T-cell (primary cell): ENCODE results near the gene CDRT15. TPM values are rescaled to one million over a fixed set of nuclear protein-coding genes. Genes with fewer than 3 reads are reported as not detected.

ENCODE experiments used
- ATAC-seq, 4 experiments: fragments of 200-7000 bp in 3 of 4; fragments of 150-1000 bp in 1 of 4; cut with Tn5 transposase; replicated peaks in 1 of 4; 1 replicate in 3 of 4; 2 replicates in 1 of 4; pipeline ENCODE4 v1.10.0; 2021; ENCODE audit warnings: moderate library complexity in 3 of 4, mild to moderate bottlenecking in 2 of 4, moderate number of reproducible peaks in 1 of 4
- CTCF ChIA-PET, 2 donors: fragments of 300-600 bp; sonication (Branson Sonifier 250); formaldehyde crosslinking; loops; one replicate each; lab custom pipeline; 2022; ENCODE audit warnings: antibody characterized with exemption in 2 of 2; lab: Charles Lee
- POLR2A ChIA-PET, 2 donors: fragments of 300-600 bp; sonication (Branson Sonifier 250); formaldehyde crosslinking; loops; one replicate each; lab custom pipeline; 2022; ENCODE audit warnings: antibody characterized with exemption in 2 of 2; lab: Charles Lee
- DNase-seq, 35 experiments: peaks; one replicate each; pipeline versions ENCODE4 v3.0.0 to v3.0.0-alpha.2; 2013 to 2023
- H3K27ac ChIP-seq: one replicate; pipeline ENCODE4 v1.5.1; 2013; ENCODE audit warnings: low read length
- H3K27me3 ChIP-seq, 2 experiments: replicated peaks in 1 of 2; 1 replicate in 1 of 2; 2 replicates in 1 of 2; pipeline versions ENCODE4 v1.6.1 to v1.7.0; 2013; ENCODE audit warnings: low read length in 1 of 2, mixed read lengths in 1 of 2; ENCODE audit not compliant: control insufficient read depth in 2 of 2, insufficient read depth in 2 of 2; ENCODE audit errors: extremely low read depth in 1 of 2
- H3K36me3 ChIP-seq, 2 donors: 1 replicate in 1 of 2; 2 replicates in 1 of 2; pipeline versions ENCODE4 v1.6.1 to v1.7.0; 2013; ENCODE audit warnings: low read length in 1 of 2; ENCODE audit not compliant: control insufficient read depth in 2 of 2, insufficient read depth in 1 of 2; ENCODE audit errors: extremely low read depth in 1 of 2
- H3K4me1 ChIP-seq, 2 experiments: 1 replicate in 1 of 2; 2 replicates in 1 of 2; pipeline versions ENCODE4 v1.6.1 to v1.7.0; 2013; ENCODE audit warnings: low read length in 2 of 2, mixed read lengths in 1 of 2; ENCODE audit not compliant: insufficient read depth in 2 of 2, control insufficient read depth in 1 of 2; ENCODE audit errors: extremely low read depth in 1 of 2
- H3K4me3 ChIP-seq, 2 donors: 1 replicate in 1 of 2; 2 replicates in 1 of 2; pipeline versions ENCODE4 v1.5.1 to v1.7.0; 2013; ENCODE audit warnings: mild to moderate bottlenecking in 2 of 2, low read length in 1 of 2, moderate library complexity in 1 of 2; ENCODE audit not compliant: control insufficient read depth in 1 of 2; ENCODE audit errors: extremely low read depth in 1 of 2
- H3K9me3 ChIP-seq: 2 replicates; pipeline ENCODE4 v1.7.0; 2013
- H3K27ac Mint-ChIP-seq, 2 donors: one replicate each; pipeline ENCODE4 v1.8.0; 2020 to 2021; ENCODE audit warnings: mild to moderate bottlenecking in 2 of 2, mixed read lengths in 2 of 2
- H3K27me3 Mint-ChIP-seq, 2 donors: one replicate each; pipeline ENCODE4 v1.8.0; 2021 to 2022; ENCODE audit warnings: mixed read lengths in 2 of 2
- H3K36me3 Mint-ChIP-seq: one replicate; pipeline ENCODE4 v1.8.0; 2021; ENCODE audit warnings: mixed read lengths
- H3K4me1 Mint-ChIP-seq, 3 donors: one replicate each; pipeline ENCODE4 v1.8.0; 2020 to 2022; ENCODE audit warnings: mixed read lengths in 3 of 3, mild to moderate bottlenecking in 1 of 3
- H3K4me3 Mint-ChIP-seq, 3 donors: one replicate each; pipeline ENCODE4 v1.8.0; 2020 to 2022; ENCODE audit warnings: mild to moderate bottlenecking in 3 of 3, mixed read lengths in 3 of 3, moderate library complexity in 3 of 3
- H3K9me3 Mint-ChIP-seq, 3 donors: one replicate each; pipeline ENCODE4 v1.8.0; 2020 to 2022; ENCODE audit warnings: mixed read lengths in 3 of 3
- WGBS: methylation state at CpG from one replicate; pipeline ENCODE4 v1.1.5; 2013; ENCODE audit warnings: missing lambda C conversion rate; ENCODE audit not compliant: insufficient coverage; 5-methylcytosine and 5-hydroxymethylcytosine counted together
- total RNA-seq, 35 experiments: library from RNA in 6 of 35; stranded (reverse) in 6 of 35; fragments of 120-200 nt in 1 of 35; gene quantifications; one replicate each; pipeline versions ENCODE4 v1.2.1 to v1.2.4 and lab custom pipeline; 2013 to 2026

The CDRT15 gene
- total RNA-seq, 5 donors from 2014 or later (not counting 1 experiment from before 2014, with no cell fraction given): not detected

- POLR2A ChIA-PET: interaction anchor here in 1 of 2 donors (0.7 to 0.8 kb wide), 2 partner anchors 97 to 113 kb away, joined by 3 read pairs; no protein-coding TSS in a partner anchor
- peak in 1 of 4 experiments; percentile 1 for ATAC-seq
- no peaks in the 10 kb centered on the region for H3K9me3 ChIP-seq
These were observed 34.7 kb downstream of the CDRT15 start for GRCh38 chr17:14201988-14202380.

GRCh38 chr17:14201021-14201987, 35.4 kb downstream of the CDRT15 start:
- H3K9me3 Mint-ChIP-seq: no peaks in the 10 kb centered on the region
- peak overlapping the region; percentile 50 to 66 (median 58) for H3K4me3 Mint-ChIP-seq
- H3K27me3 Mint-ChIP-seq: no peaks in the 10 kb centered on the region
- Histone ChIP-seq H3K36me3 (no peaks in the 10 kb centered on the region), H3K4me3 (peak overlapping the region; percentile 10 to 35), H3K27me3 (no peaks in the 10 kb centered on the region), H3K4me1 (peaks cover 79 to 94% of the 10 kb centered on the region in 2 experiments), H3K9me3 (no peaks in the 10 kb centered on the region), H3K27ac (peak overlapping the region; percentile 87)
- ATAC-seq (peak; percentile 69 to 84 (median 72)), DNase-seq (peak; percentile 43 to 87 (median 71))
- ChIA-PET CTCF (interaction anchor here in 1 of 2 donors (0.8 to 1.0 kb wide), 2 partner anchors 100 to 123 kb away, joined by 3 to 10 read pairs; partner anchors contain the start of gene HS3ST3B1), POLR2A (interaction anchor here in 1 of 2 donors (0.6 to 0.8 kb wide), 3 partner anchors 98 to 112 kb away, joined by 3 to 5 read pairs (median 3); partner anchors contain the start of gene HS3ST3B1)
- H3K4me1 Mint-ChIP-seq: peaks cover 98 to 100% (median 99%) of the 10 kb centered on the region in 3 donors
- H3K36me3 Mint-ChIP-seq: peaks cover 2% of the 10 kb centered on the region
- H3K27ac Mint-ChIP-seq: peak overlapping the region; percentile 97
- WGBS: 7% methylated on average over 5 of the region's 10 CpGs

More at GRCh38 chr17:14201988-14202380, 34.7 kb downstream of the CDRT15 start:
- CTCF ChIA-PET: interaction anchor here in 1 of 2 donors (0.8 to 1.0 kb wide), 2 partner anchors 99 to 124 kb away, joined by 3 to 10 read pairs; partner anchors contain the start of gene HS3ST3B1
- H3K36me3 Mint-ChIP-seq: peaks cover 2% of the 10 kb centered on the region
- H3K27ac Mint-ChIP-seq: peak overlapping the region; percentile 97
- H3K36me3 ChIP-seq: peaks cover 2 to 3% of the 10 kb centered on the region in 2 donors
- peaks cover 73 to 94% of the 10 kb centered on the region in 2 experiments for H3K4me1 ChIP-seq
- no CpG with 5 or more reads among the region's 4 CpGs for WGBS
- no peaks in the 10 kb centered on the region for H3K9me3 Mint-ChIP-seq
- H3K4me3 ChIP-seq: no peak overlapping the region
- peak in 1 of 35 experiments; percentile 36 for DNase-seq
- no peaks in the 10 kb centered on the region for H3K27me3 ChIP-seq
- peaks cover 94 to 97% (median 96%) of the 10 kb centered on the region in 3 donors for H3K4me1 Mint-ChIP-seq
- H3K4me3 Mint-ChIP-seq: peak overlapping the region; percentile 50 to 66 (median 58)
- H3K27ac ChIP-seq: peak overlapping the region; percentile 87
- H3K27me3 Mint-ChIP-seq: no peaks in the 10 kb centered on the region

GRCh38 chr17:14200354-14200753, 36.3 kb downstream of the CDRT15 start:
- Histone ChIP-seq H3K36me3 (no peaks in the 10 kb centered on the region), H3K9me3 (no peaks in the 10 kb centered on the region), H3K27me3 (no peaks in the 10 kb centered on the region), H3K27ac (peak overlapping the region; percentile 87), H3K4me3 (no peak overlapping the region), H3K4me1 (peaks cover 86 to 94% of the 10 kb centered on the region in 2 experiments)
- H3K27ac Mint-ChIP-seq: peak overlapping the region; percentile 97
- peaks cover 98 to 100% (median 99%) of the 10 kb centered on the region in 3 donors for H3K4me1 Mint-ChIP-seq
- no peaks in the 10 kb centered on the region for H3K36me3 Mint-ChIP-seq
- no peaks in the 10 kb centered on the region for H3K9me3 Mint-ChIP-seq
- H3K4me3 Mint-ChIP-seq: peak overlapping the region in 1 of 3 donors; percentile 58
- ChIA-PET CTCF (interaction anchor here (0.5 to 1.2 kb wide), 3 partner anchors 102 to 607 kb away, joined by 3 read pairs; no protein-coding TSS in a partner anchor), POLR2A (no interaction called here)
- WGBS: no CpG with 5 or more reads among the region's 4 CpGs
- H3K27me3 Mint-ChIP-seq: no peaks in the 10 kb centered on the region
- no peak for ATAC-seq
- no peak for DNase-seq

GRCh38 chr17:14199601-14200000, 37.1 kb downstream of the CDRT15 start:
- H3K4me3 Mint-ChIP-seq: peak overlapping the region; percentile 39 to 71 (median 39)
- ATAC-seq (no peak), DNase-seq (peak in 1 of 35 experiments; percentile 23)
- Histone ChIP-seq H3K27me3 (no peaks in the 10 kb centered on the region), H3K9me3 (no peaks in the 10 kb centered on the region), H3K36me3 (no peaks in the 10 kb centered on the region), H3K27ac (peak overlapping the region; percentile 87), H3K4me3 (no peak overlapping the region), H3K4me1 (peaks cover 89 to 93% of the 10 kb centered on the region in 2 experiments)
- H3K27me3 Mint-ChIP-seq: no peaks in the 10 kb centered on the region
- no peaks in the 10 kb centered on the region for H3K9me3 Mint-ChIP-seq
- H3K27ac Mint-ChIP-seq: peak overlapping the region; percentile 97
- CTCF ChIA-PET: interaction anchor here in 1 of 2 donors (1.2 kb wide), 1 partner anchor 102 kb away, joined by 3 read pairs; no protein-coding TSS in a partner anchor
- H3K4me1 Mint-ChIP-seq: peaks cover 93 to 99% (median 98%) of the 10 kb centered on the region in 3 donors
- no peaks in the 10 kb centered on the region for H3K36me3 Mint-ChIP-seq
- POLR2A ChIA-PET: interaction anchor here (0.5 to 1.0 kb wide), 2 partner anchors 33 to 101 kb away, joined by 3 read pairs; partner anchors contain the start of gene HS3ST3B1 (in 1 of the 2)
- WGBS: no CpG with 5 or more reads among the region's 5 CpGs

GRCh38 chr17:14198575-14198974, 38.1 kb downstream of the CDRT15 start:
- Histone ChIP-seq H3K36me3 (no peaks in the 10 kb centered on the region), H3K4me3 (no peak overlapping the region), H3K4me1 (peaks cover 87 to 89% of the 10 kb centered on the region in 2 experiments), H3K27ac (peak overlapping the region; percentile 87), H3K9me3 (no peaks in the 10 kb centered on the region), H3K27me3 (no peaks in the 10 kb centered on the region)
- Mint-ChIP-seq H3K27ac (peak overlapping the region; percentile 97), H3K4me1 (peaks cover 87 to 93% (median 92%) of the 10 kb centered on the region in 3 donors), H3K9me3 (no peaks in the 10 kb centered on the region), H3K36me3 (no peaks in the 10 kb centered on the region), H3K4me3 (peak overlapping the region in 2 of 3 donors; percentile 34 to 71), H3K27me3 (no peaks in the 10 kb centered on the region)
- DNase-seq: no peak
- ChIA-PET CTCF (interaction anchor here in 1 of 2 donors (0.7 kb wide), 1 partner anchor 126 kb away, joined by 4 read pairs; no protein-coding TSS in a partner anchor), POLR2A (interaction anchor here in 1 of 2 donors (0.7 to 1.0 kb wide), 2 partner anchors 102 to 206 kb away, joined by 3 read pairs; partner anchors contain the start of gene HS3ST3B1)
- no peak for ATAC-seq
- WGBS: no CpG with 5 or more reads among the region's 4 CpGs
